Activated CD8-positive, alpha-beta memory T cell treated with anti-CD3 and anti-CD28 coated beads for 36 hours (primary cell): ENCODE data around the gene PDE1C. TPM values are rescaled to one million over a fixed set of nuclear protein-coding genes. Genes with fewer than 3 reads are reported as not detected.
"Not testable (repeated sequence)": the region's sequence is repeated elsewhere in the genome, so short reads cannot be mapped to it uniquely, and the experiment has no call there.

Experiments
- CTCF ChIA-PET: fragments of 350-600 bp; sonication (Branson Sonifier 250); formaldehyde crosslinking; loops from one replicate; lab custom pipeline; 2021; ENCODE audit warnings: antibody characterized with exemption; lab: Charles Lee
- POLR2A ChIA-PET: fragments of 350-600 bp; sonication (Branson Sonifier 250); formaldehyde crosslinking; loops from one replicate; lab custom pipeline; 2021; ENCODE audit warnings: antibody characterized with exemption; lab: Charles Lee
- total RNA-seq, 2 experiments: library from RNA; stranded (reverse); gene quantifications; one replicate each; pipeline ENCODE4 v1.2.3, GENCODE V29; 2021

Gene PDE1C
- total RNA-seq, 2 experiments from 2014 or later: not detected

DNA sequence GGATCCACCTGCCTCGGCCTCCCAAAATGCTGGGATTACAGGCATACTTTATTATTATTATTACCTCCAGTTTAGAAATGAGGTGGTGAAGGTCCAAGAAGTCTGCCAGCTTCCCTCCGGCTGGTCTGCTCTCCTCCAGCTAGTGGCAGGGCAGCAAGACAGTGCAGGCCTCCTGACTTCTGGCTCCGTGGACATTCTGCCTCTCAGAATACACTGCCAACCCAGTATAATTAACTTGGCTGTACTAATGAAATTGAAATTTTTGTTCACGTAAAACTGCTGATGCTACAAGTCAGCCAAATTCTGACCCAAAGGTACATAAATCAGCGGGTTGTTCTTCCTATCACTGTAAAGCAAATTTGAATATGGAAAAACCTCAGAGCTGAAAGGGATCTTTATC lies 7.6 kb upstream of the PDE1C start:
- ChIA-PET POLR2A (no interaction called here), CTCF (no interaction called here)

- POLR2A ChIA-PET, CTCF ChIA-PET: not testable (repeated sequence)
Measured at GRCh38 chr7:32076802-32077201, 6.6 kb upstream of the PDE1C start.

DNA sequence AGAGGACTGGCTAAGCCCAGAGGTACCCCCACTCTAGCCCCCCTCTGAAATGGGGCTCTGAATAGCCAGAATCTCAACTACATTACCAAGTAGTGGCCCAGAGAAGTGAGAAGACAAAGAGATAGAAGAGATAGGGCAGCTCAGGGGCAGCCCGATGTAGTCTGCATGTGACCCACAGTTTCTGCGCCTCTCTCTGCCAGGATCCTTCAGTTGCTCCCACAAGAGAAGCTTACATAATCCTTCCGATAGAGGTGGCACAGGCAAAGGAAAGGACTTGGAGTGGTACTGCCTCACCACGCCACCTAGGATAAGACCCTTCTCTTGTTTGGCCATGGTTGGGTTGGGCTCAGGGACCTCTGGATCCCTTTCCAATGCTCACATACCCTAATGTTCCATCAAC lies 5.4 kb upstream of the PDE1C start:
- POLR2A ChIA-PET: no interaction called here

GRCh38 chr7:32074787-32075585 lies 4.8 kb upstream of the PDE1C start:
- ChIA-PET POLR2A (no interaction called here), CTCF (no interaction called here)

More for the DNA sequence above, 5.4 kb upstream of the PDE1C start:
- CTCF ChIA-PET: no interaction called here

- CTCF ChIA-PET: no interaction called here
- POLR2A ChIA-PET: no interaction called here
Measured at GRCh38 chr7:32073533-32073932, 3.3 kb upstream of the PDE1C start.

- ChIA-PET POLR2A (no interaction called here), CTCF (no interaction called here)
Measured at GRCh38 chr7:32072397-32072796, 2.2 kb upstream of the PDE1C start.

- ChIA-PET CTCF (no interaction called here), POLR2A (no interaction called here)
Measured at GRCh38 chr7:32071466-32072091, 1.4 kb upstream of the PDE1C start.

DNA sequence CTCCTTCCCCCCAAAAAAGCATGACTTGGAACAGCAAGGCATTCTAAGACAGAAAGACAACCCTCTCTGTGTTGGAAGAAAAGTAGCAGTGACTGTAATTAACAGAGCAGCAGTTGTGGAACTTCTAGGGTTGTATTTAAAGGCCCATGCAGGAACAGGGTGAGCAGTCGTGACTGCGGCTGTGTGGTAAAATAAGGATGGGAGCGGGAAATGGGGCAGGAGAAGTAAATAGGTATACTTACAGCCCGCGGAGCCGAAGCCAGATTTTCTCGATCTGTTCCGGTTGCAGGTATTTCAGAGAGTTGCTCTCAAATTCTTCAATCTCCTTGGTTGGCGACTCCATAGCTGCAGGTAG lies 179 bp downstream of the PDE1C start:
- CTCF ChIA-PET: no interaction called here

GRCh38 chr7:32069116-32069650 lies 1.0 kb downstream of the PDE1C start:
- ChIA-PET CTCF (interaction anchor here (1.2 kb wide), 1 partner anchor 9 kb away, joined by 3 read pairs; no protein-coding TSS in a partner anchor), POLR2A (no interaction called here)

More for the DNA sequence above, 179 bp downstream of the PDE1C start:
- POLR2A ChIA-PET: no interaction called here

DNA sequence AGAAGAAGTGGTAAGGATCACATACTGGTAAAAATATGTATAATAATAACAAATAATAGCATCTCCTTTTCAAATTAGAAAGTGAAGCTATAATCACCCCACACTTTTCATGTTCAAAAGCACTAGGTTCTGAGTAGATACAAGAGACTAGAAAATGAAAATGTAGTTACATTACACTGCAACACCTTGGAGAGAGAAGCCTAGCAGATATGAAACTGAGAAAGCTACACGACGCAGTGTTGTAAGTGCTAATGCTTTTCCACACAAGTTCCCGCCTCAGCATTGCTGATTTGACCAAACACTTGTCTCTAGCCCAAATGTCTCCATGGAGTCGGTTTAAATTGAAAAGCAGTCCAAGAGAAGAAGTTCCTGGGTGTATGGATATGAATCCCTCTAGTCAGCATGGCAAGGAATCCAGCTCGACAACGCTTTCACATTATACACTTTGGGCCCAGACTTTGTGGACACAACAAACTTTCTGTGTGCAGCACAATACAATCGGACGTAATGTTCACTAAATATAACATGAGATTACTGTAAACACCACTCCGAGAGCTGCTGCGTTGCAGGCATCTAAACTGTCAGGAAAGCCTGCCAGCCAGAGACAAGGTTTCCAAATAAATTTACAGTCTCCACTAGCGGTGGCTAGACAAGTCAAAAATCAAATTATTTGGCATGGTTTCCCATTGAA lies 1.7 kb downstream of the PDE1C start:
- ChIA-PET POLR2A (no interaction called here), CTCF (interaction anchor here (1.2 kb wide), 1 partner anchor 9 kb away, joined by 3 read pairs; no protein-coding TSS in a partner anchor)

- ChIA-PET CTCF (no interaction called here), POLR2A (no interaction called here)
Measured at GRCh38 chr7:32066441-32066840, 3.8 kb downstream of the PDE1C start.

DNA sequence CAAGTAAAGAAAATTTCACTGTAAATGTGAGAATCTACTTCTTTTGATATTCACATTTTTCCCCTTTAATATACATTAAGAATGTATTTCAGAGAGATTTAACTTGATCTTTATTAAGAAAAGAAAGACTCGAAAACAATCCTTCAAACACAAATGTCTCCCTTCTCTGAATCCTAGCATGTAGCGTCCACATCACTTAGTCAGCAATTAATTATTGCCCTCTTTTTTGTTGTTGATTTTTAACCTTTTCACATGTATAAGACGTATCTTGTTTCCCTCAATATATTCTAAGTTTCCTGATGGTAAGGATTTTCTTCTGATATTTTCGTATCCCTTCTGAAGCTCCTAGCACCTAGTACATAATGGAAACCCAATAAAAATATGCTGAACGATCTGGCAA lies 6.6 kb downstream of the PDE1C start:
- ChIA-PET CTCF (no interaction called here), POLR2A (no interaction called here)

DNA sequence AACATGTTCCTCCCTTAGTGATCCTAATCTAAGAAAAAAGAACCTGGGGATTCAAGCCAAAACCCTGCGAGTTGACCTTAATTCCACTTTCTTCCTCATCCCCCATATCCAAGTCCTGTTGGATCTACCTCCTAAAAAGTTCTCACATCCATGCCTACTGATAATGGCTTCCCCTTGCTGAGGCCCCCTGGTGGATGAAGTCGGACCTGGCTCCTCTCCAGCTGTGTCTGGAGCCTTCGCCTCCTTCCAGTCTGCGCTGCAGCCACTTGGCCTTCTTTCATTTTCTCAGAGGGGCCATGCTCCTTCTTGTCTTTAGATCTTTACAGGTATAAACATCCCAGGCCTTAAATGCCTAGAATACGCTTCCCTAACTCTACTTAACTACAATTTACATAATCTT lies 8.1 kb downstream of the PDE1C start:
- CTCF ChIA-PET: no interaction called here

GRCh38 chr7:32061346-32061745 lies 8.9 kb downstream of the PDE1C start:
- POLR2A ChIA-PET: no interaction called here
- CTCF ChIA-PET: no interaction called here

More for the DNA sequence above, 8.1 kb downstream of the PDE1C start:
- POLR2A ChIA-PET: no interaction called here

DNA sequence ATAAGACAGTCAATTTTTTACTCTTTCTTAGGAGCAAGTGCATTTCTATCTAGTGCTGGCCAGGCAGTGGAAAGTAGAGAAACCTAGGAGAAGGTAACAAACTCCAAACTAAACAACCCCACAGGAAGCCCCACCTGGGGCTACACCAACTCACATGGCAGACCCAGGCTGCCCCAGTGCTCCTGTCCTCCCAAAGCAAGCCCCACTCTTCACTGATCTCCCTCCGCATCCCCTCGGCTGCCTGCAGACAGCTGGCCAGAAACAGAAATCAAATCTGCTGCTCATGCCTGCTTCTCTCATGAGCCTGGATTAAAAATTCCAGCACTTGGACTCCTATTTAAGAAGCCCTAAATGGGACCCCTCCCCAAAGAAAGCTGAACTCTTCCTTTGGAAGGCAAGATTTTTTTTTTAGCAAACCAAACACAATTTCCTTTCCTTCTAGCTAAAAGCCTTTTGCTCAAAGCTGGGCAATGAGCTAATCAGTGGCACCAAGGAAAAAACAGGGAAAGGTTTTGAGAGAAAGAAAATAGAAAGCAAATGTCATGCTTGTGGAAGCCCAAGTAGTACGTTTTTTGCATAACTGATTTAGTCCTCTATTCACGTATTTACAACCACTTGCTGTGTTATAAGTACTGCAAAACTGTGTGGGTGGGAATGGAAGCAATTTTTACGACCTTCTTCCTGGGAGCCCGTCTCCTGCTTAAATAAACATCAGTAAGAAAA lies 10.8 kb downstream of the PDE1C start:
- CTCF ChIA-PET: interaction anchor here (1.3 kb wide), 1 partner anchor 9 kb away, joined by 3 read pairs; no protein-coding TSS in a partner anchor

GRCh38 chr7:32058002-32058401 lies 12.2 kb downstream of the PDE1C start:
- POLR2A ChIA-PET: no interaction called here
- CTCF ChIA-PET: no interaction called here

More for the DNA sequence above, 10.8 kb downstream of the PDE1C start:
- POLR2A ChIA-PET: no interaction called here

DNA sequence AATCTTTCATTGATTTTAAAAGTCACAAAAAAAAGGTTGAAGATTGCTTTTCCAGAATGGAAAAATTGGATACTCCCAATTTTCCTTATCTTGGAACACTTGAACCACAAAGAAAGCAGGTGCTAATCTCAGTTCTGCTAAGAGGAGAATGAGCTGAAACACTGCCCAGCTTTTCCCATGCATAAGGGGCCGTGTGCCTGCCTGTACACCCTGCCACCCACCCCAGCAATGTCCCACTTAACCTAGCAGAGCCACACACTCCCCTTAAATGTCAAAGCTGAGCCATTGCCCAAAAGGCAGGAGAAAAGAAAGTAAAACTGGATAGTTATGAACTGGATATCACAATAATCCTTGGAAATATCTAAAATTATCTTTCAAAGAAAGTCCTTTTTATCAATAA lies 13.4 kb downstream of the PDE1C start:
- CTCF ChIA-PET: no interaction called here
- POLR2A ChIA-PET: no interaction called here

GRCh38 chr7:32053204-32053603 lies 17.0 kb downstream of the PDE1C start:
- ChIA-PET POLR2A (no interaction called here), CTCF (no interaction called here)

DNA sequence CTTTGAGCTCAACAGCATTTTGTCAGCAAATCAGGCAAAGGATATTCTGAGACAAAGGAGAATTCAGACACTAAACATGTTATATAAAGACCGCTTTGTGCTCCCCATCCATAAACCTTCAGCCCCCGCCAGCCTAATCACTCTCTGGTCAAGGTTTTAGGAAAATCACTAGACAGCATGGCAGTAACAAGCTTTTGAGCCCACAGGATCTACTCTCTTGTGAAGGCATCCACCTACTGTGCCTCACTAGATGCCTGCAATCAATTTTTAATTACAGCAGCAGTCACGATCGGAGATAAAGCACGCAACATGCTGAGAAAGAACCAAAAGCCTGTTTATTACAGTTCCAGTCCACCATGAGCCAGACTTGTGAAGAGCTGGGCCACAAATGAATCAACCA lies 19.1 kb downstream of the PDE1C start:
- POLR2A ChIA-PET: no interaction called here
- CTCF ChIA-PET: no interaction called here

DNA sequence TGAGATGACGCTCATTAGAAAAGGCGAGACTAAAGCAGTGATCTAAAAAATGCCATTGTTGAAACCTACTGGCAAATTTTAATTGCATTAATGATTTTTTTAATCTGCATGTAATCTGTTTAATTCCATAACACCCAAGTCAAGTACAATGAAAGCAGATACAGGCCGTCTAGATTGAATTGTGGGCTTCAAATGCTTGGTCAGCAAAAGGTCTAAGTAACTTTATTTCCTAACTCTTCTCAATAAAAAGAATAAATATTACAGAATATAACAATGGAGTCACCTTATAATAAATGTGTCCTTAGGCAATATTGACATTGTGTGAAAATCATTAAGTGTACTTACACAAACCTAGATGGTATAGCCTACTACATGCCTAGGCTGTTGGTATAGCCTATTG lies 20.6 kb downstream of the PDE1C start:
- CTCF ChIA-PET: no interaction called here
- POLR2A ChIA-PET: no interaction called here
